GM18526 (cell line): ENCODE measurements around the gene BCHE.

Experiments used
- POLR2A ChIP-seq: IDR thresholded peaks from 3 replicates; pipeline ENCODE4 v1.6.1; 2011; ENCODE audit not compliant: insufficient read length; ENCODE audit errors: extremely low read depth

Gene BCHE

GRCh38 chr3:165837801-165838200, 578 bp upstream of the BCHE start:
- no peak for TF ChIP-seq POLR2A

GRCh38 chr3:165835431-165835830, 1.8 kb downstream of the BCHE start:
- no peak for TF ChIP-seq POLR2A

GRCh38 chr3:165830746-165831145, 6.5 kb downstream of the BCHE start:
- TF ChIP-seq POLR2A, result no peak

GRCh38 chr3:165827883-165828282, 9.3 kb downstream of the BCHE start:
- TF ChIP-seq POLR2A, result no peak

- no peak for TF ChIP-seq POLR2A
Measured at GRCh38 chr3:165827233-165827632, 10.0 kb downstream of the BCHE start.

GRCh38 chr3:165820671-165821123, 16.5 kb downstream of the BCHE start:
- no peak for TF ChIP-seq POLR2A

- no peak for TF ChIP-seq POLR2A
Measured at GRCh38 chr3:165817160-165817709, 20.0 kb downstream of the BCHE start.

- TF ChIP-seq POLR2A, result no peak
Measured at GRCh38 chr3:165816209-165816608, 21.0 kb downstream of the BCHE start.

GRCh38 chr3:165815682-165816081, 21.5 kb downstream of the BCHE start:
- TF ChIP-seq POLR2A, result no peak

GRCh38 chr3:165814380-165814779, 22.8 kb downstream of the BCHE start:
- TF ChIP-seq POLR2A, result no peak

- TF ChIP-seq POLR2A, result no peak
Measured at GRCh38 chr3:165805946-165806561, 31.2 kb downstream of the BCHE start.

- TF ChIP-seq POLR2A, result no peak
Measured at GRCh38 chr3:165803471-165803870, 33.8 kb downstream of the BCHE start.

GRCh38 chr3:165800970-165801369, 36.3 kb downstream of the BCHE start:
- no peak for TF ChIP-seq POLR2A

GRCh38 chr3:165799026-165799425, 38.2 kb downstream of the BCHE start:
- no peak for TF ChIP-seq POLR2A

- no peak for TF ChIP-seq POLR2A
Measured at GRCh38 chr3:165797551-165797950, 39.7 kb downstream of the BCHE start.

- TF ChIP-seq POLR2A, result no peak
Measured at GRCh38 chr3:165796701-165797100, 40.5 kb downstream of the BCHE start.

GRCh38 chr3:165788531-165788930, 48.7 kb downstream of the BCHE start:
- no peak for TF ChIP-seq POLR2A

GRCh38 chr3:165786013-165786412, 51.2 kb downstream of the BCHE start:
- no peak for TF ChIP-seq POLR2A

GRCh38 chr3:165784337-165784736, 52.9 kb downstream of the BCHE start:
- TF ChIP-seq POLR2A, result no peak
